ENCODE results near the gene CDH20.

CDH20 gene

DNA sequence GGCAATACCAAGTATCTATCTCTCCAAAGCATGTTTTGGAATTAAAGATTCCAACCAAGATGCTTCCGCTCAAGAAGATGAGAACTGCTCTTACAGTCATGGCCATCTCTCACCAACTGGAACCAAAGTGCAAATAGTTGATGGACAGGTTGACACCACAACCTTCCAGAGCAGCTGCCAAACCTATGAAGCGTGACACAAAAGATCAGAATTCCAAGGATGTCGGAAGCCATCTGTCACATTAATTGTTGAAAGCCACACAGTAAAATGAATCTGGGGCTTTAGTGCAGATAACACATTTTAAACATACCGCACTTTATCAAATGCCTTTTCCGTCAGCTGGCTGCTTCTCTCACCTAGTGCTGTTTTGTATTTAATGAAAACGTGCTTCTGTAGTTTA is 195.7 kb downstream of the CDH20 start:
- DNase-seq (ENCODE audit: low spot score) = peak; percentile 7
- no peak for FAIRE-seq

DNA sequence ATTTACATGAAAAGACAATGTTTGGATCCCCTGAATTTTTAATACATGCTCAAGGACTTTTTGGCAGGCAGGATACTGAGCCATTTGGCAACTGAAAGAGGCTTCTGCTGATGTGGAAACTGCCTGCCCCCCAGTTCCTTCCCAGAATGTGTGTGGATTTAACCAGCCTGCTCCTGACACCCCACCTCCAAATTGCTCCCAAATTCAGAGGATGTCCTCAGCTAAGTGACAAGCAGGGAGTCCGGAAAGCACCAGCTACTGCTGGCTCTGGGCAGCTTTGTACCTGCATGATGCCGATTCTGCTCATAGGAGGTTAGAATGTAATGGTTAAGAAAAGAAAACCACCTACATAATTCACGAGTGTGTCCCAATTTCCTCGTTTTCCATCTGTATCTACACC is 197.5 kb downstream of the CDH20 start:
- DNase-seq (ENCODE audit: low spot score) (no peak), FAIRE-seq (no peak)

DNA sequence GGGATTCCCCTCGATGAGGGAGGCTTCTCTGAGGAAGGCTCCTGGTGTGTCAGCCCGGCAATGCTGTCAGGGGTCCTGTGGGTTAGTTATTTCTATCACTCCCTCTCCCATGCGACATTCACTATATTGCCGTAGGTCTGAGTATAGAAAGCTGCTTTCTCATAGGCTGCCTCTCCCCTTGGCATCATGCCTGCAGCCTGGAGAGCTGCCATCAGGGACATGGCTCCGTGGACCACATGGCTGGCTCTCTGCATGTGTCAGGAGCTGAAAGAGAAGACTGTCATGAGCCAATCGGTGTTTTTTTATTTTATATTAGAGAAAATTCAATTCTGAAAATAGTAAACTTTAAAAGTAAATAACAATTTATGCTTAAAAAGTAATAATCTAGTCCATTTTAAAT is 198.0 kb downstream of the CDH20 start:
- FAIRE-seq (no peak), DNase-seq (ENCODE audit: low spot score) (no peak)

DNA sequence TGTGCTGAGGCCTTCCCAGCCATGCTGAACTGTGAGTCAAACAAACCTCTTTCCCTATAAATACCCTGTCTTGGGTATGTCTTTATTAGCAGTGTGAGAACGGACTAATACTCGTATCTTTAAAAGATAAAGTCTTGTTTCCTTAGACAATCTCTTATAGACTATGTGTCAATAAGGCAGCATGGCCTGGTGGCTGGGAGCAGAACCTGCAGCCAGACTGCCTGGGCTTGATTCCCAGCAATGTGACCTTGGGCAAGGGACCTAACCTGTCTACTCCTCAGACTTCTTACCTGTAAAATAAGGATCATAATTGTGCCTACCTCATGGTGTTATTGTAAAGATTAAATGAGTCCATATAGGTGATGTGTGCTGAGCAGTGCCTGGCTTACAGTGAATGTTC is 198.7 kb downstream of the CDH20 start:
- FAIRE-seq = no peak

DNA sequence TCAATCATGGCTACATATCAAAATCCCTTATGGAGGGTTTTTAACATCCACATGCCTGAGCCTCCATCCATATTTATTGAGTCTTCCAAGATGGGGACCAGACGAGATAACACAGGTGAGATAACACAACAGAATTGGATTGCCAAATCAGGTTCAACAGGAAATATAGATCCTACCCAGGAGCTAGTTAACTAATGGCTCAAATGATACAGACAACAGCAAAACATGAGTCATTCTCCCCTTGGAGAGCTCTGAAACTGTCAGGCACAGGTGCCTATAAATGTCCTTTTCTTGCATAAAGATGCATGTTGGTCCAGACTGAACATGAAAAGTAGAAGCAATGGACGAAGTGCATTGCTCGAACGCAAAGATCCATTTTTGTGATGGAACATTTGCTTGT is 202.2 kb downstream of the CDH20 start:
- DNase-seq (ENCODE audit: low spot score) (no peak), FAIRE-seq (no peak)

More for the DNA sequence above, 198.7 kb downstream of the CDH20 start:
- no peak for DNase-seq (ENCODE audit: low spot score)

DNA sequence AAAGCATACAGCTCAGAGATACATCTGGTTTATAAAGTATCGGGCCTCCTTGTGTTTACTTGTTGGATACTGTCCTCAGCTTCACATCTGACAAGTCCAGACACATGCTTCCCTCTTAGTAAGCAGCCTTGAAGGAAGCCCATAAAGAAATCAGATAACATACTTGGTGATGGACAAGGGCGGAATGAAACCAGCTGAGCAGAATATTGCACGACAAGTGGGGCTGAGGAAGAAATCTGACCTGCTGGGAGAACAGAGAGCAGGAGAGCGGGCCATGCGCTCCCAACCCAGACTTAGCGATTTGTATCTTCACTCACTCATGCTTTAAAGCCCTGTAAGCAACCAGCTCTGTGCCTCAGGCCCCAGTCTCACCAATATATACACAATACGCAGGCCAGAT is 208.4 kb downstream of the CDH20 start:
- FAIRE-seq = no peak
- no peak for DNase-seq (ENCODE audit: low spot score)

DNA sequence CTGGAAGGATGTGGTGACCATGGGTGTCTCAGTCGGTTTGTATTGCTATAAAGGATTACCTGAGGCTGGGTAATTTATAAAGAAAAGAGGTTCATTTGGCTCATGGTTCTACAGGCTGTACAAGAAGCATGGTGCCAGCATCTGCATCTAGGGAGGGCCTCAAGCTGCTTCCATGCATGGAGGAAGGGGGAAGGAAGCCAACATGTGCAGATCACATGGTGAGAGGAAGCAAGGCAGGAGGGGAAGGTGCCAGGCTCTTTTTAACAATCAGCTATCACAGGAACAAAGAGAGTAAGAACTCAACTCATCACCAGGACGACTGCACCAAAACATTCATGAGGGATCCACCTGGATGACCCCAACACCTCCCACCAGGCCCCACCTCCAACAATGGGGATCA is 209.4 kb downstream of the CDH20 start:
- no peak for FAIRE-seq

DNA sequence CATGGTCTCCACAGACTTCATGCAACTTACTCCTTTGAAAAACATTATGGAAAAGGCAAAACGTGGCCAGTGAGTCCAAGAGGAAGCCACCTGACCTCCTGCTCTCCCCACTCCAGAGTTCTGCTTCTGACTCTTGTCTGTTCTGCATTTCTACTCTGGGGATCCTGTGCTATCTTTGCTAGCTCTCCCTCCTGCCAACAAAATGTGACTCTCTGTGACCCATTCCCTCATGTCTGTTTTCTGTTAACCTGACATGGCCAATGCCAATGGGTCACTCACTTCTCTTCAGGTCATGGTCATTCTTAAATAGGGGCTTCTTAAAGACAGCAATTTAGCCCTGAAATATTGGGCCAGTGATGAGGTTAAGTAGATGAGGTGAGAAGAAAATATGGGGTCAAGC is 210.3 kb downstream of the CDH20 start:
- no peak for DNase-seq (ENCODE audit: low spot score)
- FAIRE-seq = no peak

More for the DNA sequence above, 209.4 kb downstream of the CDH20 start:
- DNase-seq (ENCODE audit: low spot score) = no peak

DNA sequence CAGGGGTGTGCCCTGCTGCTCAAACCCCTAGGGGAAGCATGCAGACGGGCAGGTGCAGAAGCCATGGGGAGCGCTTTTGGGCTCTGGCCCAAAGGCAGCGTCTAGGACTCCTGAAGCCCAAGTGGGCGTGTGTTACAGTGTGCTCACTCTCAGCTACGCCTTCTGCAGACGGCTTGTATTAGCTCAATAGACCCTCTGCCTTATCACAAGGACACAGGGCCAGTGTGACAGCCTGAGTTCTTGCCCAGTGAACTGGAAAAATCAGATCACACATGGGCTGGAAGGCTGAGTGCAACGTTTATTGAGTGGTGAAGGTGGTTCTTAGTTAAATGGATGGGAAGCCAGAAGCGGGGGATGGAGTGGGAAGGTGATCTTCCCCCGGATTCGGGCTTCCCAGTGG is 210.9 kb downstream of the CDH20 start:
- FAIRE-seq (no peak), DNase-seq (ENCODE audit: low spot score) (no peak)

DNA sequence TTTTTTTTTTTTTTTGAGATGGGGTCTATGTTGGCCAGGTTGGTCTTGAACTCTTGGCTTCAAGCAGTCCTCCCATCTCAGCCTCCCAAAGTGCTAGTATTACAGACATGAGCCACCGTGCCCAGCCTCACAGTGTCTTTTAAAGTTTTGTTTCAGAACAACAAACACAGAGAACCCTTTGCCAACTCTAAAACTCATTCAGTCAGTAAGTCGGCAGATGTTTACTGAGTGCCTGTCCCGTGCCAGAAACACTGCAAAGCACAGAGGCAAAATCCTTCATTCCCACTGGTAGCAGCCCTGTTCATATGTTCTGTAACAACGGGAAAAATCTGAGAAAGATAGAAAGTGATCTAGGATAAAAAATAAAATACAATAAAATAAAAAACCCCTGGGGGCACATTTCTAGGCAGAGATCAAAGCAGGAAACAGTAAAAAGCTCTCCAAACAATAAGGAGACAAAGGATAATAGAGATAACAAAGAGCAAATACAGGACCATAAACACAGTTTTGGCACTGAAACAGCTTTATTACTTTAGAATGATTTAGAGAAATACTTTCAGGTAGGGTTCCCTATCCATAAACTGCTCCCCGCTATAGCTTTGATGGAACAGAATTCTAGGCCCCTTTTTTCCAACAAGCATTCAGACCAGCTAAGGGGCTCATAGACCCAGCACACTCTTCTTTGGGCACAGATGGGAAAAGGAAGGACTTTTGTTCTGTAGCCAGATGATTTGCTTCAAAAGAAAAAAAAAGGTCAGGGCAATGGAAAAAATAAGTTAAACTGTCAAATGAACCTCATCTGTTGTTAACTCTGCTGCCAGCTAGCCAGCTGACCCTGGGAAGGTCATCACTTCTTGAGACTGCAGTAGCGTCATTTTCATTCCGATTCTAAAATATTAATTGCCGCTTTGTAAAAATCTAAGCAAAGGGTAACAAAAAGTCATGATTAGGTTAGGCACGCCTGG is 212.3 kb downstream of the CDH20 start:
- no peak for FAIRE-seq
- no peak for DNase-seq (ENCODE audit: low spot score)

DNA sequence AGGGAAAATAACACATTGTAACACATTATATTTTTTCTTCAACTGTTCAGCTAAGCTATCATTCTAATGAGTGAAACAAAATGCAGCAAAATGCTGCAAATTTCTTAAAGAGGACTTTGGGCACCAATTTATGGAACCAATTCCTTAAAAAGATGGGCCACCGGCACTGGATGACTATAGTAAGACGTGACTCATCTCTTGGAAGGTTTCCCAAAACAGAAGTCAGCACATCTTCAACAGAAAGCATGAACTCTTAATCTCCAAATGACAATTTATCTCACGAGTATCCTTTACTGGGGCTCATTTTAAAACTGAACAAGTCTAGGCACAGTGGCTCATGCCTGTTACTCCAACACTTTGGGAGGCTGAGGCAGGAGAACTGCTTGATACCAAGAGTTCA is 213.4 kb downstream of the CDH20 start:
- DNase-seq (ENCODE audit: low spot score) = peak; percentile 33
- FAIRE-seq = no peak

DNA sequence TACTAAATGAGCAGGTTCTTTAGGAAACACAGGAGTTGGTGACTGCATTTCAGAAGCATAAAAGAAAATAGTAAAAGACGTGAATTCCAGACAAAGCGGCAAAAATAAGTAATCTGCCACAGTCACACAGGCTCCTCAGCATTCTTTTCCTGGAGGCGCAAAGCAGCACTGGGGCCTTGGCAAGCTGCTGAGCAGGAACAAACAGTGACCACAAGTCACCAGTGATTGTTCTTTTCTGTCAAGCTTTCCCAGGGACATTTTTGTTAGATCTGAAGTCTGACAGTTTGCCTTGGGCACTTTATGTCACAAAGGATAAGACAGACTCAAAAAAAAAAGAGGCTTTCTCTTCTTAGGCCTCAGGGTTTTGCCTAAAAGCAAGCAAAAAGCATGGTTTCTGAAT is 216.2 kb downstream of the CDH20 start:
- no peak for FAIRE-seq
- DNase-seq (ENCODE audit: low spot score) = no peak

DNA sequence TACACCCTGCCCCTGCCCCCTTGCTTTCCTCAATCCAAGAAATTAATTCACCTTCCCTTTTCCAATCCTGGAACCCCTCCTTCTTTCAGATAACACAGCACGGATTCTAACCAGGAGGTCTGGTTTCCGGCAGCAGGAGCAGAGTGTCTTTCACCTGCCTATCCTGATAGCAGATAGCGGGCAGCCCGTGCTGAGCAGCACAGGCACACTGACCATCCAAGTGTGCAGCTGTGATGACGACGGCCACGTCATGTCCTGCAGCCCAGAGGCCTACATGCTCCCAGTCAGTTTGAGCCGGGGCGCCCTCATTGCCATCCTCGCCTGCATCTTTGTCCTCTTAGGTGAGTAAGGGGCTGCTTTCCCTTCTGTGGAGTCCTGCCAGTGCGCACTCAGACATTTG is 216.7 kb downstream of the CDH20 start:
- DNase-seq (ENCODE audit: low spot score) = no peak

DNA sequence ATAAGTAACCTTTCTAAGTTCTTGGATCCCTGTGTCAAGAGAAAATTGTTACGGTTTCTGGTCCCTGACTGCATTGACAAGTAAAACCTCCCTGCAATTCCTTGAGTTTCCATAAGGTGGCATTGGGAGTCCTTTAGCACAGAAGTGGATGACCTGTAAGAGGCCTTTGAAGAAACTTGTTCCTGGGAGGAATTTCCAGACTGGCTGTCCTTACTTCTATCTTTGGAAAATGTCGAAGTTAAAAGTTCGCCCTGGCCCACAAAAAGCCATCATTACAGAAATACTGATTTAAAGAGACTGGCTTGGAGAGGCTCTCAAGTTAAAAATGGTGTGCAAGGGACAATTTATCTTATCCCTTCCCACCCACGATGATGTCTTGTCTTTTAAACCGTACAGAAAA is 218.4 kb downstream of the CDH20 start:
- DNase-seq (ENCODE audit: low spot score) (peak; percentile 48), FAIRE-seq (no peak)

More for the DNA sequence above, 216.7 kb downstream of the CDH20 start:
- FAIRE-seq = no peak

DNA sequence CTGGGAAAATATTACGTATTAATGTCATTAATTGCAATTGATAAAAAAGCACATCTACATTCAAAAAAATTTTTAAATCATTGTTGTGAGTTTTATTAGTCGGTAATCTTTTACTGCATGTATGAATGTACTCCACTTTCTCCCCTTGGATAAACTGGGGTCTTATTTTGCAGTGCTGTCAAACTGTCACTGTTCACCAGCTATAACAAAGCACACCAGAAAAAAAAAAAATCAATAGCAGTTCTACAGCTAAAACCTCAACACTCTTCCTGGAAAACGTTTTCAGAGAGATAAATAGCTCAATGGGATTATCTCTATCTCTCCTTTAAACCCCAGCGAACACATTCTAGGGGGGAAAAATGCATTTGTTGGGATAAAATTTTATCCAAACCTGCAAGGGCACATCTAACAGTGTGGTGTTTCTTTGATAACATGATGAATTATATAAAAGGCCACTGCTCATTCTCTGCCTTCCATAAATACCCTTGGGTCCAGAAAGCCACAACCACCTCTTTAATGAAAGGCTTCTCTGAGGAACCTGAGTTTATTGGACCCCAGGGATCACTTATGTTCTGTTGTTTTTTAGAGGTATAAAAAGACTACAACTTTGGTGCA is 219.9 kb downstream of the CDH20 start:
- no peak for DNase-seq (ENCODE audit: low spot score)

DNA sequence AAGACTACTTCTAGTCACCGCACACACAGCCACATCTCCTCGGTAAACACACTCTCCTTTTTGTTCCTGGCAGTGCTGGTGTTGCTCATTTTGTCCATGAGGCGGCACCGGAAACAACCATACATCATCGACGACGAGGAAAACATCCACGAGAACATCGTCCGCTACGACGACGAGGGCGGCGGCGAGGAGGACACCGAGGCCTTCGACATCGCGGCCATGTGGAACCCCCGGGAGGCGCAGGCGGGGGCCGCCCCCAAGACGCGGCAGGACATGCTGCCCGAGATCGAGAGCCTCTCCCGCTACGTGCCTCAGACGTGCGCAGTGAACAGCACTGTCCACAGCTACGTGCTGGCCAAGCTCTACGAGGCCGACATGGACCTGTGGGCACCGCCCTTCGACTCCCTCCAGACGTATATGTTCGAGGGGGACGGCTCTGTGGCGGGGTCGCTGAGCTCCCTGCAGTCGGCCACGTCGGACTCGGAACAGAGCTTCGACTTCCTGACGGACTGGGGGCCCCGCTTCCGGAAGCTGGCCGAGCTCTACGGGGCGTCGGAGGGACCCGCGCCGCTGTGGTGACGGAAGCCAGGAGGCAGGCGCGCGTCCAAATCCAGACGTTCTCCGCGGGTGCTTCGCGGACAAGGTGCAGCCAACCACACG is 221.0 kb downstream of the CDH20 start:
- no peak for FAIRE-seq

More for the DNA sequence above, 219.9 kb downstream of the CDH20 start:
- FAIRE-seq = no peak

DNA sequence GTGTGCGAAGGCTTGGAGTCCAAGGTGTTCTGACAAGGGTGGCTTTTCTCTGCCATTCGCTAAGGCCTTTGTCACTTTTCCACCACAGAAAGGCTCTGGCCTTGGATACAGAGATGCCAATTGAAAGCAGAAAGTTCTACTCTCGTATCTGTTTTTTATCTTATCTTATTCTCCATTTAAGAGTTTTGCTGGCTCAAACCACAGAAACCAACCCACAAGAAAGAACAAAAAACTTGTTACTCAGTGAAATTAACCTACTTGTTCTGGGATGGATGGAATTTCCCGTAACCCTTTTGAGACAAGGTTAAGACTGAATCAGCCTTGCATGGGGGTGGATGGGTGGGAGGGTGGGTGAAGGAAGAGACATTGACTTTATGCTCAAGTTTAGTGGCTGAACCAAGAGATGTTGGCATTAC is 221.7 kb downstream of the CDH20 start:
- no peak for DNase-seq (ENCODE audit: low spot score)
- FAIRE-seq = no peak

More for the DNA sequence above, 221.0 kb downstream of the CDH20 start:
- DNase-seq (ENCODE audit: low spot score) = no peak

DNA sequence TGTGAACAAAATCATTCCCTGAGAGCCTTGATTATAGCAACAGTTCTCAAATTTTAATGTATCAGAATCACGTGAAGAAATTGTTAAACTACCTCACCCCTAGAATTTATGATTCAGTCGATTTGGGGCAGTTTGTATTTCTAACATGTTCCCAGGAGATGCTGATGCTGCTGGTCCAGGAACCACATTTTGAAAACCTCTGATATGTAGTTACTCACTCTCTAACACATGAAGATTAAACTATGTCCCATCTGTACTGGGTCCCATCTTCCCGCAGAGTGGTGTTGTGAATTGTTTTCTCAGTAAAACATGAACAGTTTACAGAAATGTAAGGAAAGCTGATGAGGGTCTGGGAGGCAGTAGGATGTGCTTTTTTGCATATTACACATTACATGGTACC is 223.1 kb downstream of the CDH20 start:
- DNase-seq (ENCODE audit: low spot score) = no peak
- FAIRE-seq = no peak

DNA sequence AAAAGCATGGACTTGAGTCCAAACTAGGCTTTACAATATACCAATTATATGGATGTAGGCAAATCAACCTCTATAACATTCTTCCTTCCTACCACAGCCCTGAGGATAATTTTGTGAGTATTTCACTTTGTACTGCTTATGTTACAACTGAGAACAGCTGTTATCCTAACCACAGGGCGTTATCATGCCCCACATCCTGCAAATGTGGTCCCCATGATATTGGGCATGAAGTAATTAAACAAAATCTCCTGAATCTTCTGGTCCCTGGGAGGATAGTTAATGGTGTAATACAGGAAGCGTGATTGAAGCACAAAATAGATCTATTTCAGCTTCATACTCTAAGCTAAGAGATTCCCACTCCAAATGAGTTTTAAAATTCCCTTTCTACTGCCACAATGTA is 223.6 kb downstream of the CDH20 start:
- DNase-seq (ENCODE audit: low spot score) = no peak
- no peak for FAIRE-seq

DNA sequence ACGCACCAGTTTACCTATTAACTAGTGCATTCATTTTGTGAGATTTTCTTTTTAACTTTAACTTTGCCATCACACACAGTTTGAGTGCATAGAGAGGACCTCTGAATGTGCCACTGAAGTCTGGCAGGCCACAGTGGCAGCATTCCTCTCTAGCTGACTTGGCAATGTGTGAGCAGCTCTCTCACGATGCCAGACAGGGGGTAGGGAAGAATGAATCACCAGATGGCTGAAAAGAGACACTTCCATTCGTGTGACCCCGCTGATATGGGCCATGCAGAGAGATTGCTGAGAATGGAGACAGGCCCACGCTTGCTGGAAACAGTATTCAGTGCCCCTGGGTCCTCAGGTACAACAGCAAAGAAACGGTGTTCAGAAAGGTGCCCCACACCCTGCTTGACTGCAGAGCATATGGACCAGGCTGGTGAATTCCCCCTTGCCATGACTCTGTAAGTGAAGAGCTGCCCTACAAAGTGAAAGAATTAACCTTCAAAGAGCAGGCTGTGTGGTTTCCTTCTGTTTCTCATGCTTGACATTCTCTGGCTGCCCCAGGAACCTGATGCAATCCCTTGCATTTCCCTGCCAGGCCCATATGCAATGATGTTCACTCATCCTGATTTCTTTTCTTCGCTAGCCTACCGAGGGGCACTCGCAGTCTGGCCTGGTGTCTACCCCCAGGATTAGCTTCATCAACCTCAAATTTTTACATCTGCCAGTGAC is 236.1 kb downstream of the CDH20 start:
- FAIRE-seq = no peak

DNA sequence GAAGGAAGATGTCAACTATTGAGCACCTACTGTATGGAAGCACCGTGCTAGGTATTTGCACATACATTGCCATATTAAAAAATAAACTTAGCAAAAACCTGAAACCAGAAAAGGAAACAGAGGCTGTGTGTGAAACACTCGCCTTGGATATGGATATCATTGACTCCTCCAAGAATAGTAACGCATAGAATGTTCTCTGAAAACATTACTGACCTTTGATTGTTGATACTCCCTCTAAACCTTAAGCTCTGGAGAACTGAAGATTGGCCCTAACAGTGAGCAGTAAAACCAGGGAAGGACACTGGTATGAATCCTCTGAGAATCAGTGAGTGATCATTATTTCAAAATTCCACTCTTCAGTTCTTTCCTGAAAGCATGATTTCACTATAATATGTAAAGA is 236.8 kb downstream of the CDH20 start:
- FAIRE-seq (no peak), DNase-seq (ENCODE audit: low spot score) (no peak)

More for the DNA sequence above, 236.1 kb downstream of the CDH20 start:
- peak; percentile 53 for DNase-seq (ENCODE audit: low spot score)

All from urothelium cell line (cell line).